T-helper 2 cell (primary cell): ENCODE data around the gene STX10.

Source experiments
- DNase-seq, 5 experiments: peaks; one replicate each; pipeline versions ENCODE4 v3.0.0 to v3.0.0-alpha.2; 2012 to 2022

Gene STX10

GRCh38 chr19:13119627-13120026 is 30.5 kb downstream of the STX10 start:
- no peak for DNase-seq

DNA sequence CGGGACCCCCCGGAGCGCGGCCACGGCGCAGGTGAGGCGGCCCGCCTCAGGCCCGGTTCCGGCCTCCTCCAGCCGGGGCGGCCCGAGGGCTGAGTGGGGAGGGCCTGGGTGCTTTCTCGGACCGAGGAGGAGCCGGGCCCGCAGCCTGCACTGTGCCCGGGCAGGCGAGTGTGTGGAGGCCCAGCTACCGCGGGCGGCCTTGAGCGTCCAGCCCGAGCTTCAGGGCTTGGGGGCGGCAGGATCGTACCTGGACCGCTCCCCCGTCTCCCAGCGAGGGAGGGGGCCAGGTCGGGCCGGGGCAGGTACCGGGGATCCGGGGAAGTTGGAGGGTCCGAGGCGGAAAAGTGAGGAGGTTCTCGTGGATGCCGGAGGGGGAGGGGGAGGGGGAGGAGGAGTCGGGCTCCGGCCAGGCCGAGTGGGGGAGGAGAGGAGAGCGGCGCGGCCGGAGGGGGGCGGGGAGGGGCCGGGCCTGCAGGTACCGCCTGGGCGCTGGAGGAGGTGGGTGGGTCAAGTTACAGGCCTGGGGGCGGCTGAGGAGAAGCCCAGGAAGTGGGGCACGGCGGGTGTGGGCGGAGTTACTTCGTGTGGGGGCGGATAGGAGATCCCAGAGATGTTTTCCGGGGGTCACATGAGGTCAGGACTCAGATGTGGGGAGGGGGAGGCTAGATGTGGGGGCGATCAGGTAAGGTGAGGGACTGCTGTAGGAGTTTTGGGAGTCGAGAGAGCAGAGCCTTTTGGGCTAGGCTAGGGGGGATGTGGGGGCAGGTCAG is 31.6 kb downstream of the STX10 start:
- DNase-seq: peak in 1 of 5 experiments; percentile 51

DNA sequence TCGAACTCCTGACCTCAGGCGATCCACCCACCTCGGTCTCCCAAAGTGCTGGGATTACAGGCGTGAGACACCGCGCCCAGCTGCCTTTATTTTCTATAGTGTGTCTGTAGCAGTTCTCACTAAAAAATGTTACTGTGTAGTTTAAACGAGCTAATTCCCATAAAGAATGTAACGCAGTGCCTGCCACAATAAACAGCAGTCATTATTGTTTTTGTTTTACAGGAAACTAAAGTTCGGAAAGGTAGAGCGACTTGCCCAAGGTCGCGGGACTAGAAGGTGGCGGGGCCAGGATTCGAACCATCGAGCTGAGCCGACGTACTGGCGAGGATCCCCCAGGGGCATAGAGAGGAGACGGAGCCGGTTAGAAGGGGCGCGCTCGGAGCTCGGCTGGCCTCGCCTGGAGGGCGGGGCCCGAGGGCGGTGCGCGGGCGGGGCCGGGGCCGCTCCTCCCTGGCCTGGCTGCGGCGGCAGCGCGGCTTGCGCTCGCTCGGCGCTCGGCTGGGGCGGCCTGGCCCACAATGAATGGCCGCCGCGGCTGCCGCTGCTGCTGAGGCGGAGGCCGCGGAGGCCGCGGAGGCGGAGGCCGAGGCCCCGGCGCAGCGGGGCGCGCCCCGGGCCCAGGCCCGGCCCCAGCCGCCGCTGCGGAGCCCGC is 32.3 kb downstream of the STX10 start, which contains the start of gene NACC1:
Gene NACC1, plus strand, starts transcription at position 493 of the 652 bp plus-strand sequence. CDS start 16,944 bp downstream, outside the sequence.
- DNase-seq: peak; percentile 80 to 94 (median 82)

DNA sequence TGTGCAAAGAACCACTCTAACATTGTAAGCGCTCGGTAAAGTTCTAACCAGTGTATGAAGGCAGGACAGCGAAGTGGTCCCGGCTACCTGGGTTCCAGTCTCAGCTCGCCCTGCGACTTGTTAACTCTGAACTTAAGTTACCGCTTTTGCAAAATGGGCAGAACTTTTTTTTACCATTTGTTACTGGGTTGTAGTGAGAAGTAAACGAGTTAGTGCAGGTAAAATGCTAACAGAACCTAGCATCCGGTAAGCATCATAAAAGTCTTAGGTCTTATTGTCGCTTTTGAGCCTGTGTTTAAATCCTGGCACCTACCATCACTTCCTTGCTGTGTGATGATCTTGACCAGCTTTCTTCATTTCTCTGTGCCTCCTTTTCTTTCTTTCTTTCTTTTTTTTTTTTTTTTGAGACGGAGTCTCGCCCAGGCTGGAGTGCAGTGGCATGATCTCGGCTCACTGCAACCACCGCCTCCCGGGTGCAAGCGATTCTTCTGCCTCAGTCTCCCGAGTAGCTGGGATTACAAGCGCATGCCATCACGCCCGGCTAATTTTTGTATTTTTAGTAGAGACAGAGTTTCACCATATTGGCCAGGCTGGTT is 32.9 kb downstream of the STX10 start:
- DNase-seq: peak in 2 of 5 experiments; percentile 30 to 51

DNA sequence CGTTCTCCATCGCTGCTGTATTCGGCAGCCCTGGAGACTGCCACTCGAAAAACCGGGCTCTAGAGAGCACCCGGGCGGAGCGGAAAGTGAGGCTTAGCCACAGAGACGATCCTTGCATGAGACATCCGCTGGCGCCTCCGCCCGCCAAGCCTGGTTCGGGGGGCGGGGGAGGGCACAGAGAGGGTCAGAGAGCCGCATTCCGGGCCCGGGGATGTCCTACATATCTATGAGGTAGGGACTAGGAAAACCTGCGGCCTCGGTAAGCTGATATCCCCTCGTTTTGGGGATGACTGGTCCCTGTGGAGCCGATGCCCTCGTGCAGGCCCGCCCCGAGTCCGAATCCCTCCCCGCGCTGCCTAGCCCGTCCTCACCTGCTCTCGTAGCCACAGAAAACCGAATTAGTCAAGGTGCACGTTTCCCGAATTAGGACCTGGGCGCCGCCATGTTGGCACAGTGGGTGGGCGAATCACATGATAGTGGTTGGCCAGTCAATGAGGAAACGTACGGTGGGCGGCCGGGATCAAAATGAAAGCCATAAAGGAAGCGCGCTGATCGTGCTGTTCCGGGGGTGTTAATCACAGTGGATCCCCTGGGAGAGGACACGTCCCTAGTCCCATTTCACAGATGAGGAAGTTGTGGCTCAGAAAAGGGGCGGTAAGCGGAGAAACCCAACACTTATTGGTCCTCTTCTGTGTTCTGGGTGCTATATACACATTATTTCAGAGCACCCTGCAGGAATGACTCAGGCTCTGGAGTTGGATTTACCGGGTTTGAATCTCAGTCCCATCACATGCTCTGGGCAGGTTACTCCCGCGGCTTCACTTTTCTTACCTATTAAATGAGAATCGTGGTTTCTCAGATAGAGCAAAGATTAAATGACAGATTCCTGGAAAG is 33.6 kb downstream of the STX10 start, which contains the start of gene TRMT1:
Gene TRMT1, minus strand, starts transcription at position 459 of the 894 bp plus-strand sequence. Its CDS starts 341 bp downstream, at position 118.
- peak; percentile 74 to 92 (median 84) for DNase-seq

GRCh38 chr19:13115936-13116281 is 34.3 kb downstream of the STX10 start:
- DNase-seq: no peak

DNA sequence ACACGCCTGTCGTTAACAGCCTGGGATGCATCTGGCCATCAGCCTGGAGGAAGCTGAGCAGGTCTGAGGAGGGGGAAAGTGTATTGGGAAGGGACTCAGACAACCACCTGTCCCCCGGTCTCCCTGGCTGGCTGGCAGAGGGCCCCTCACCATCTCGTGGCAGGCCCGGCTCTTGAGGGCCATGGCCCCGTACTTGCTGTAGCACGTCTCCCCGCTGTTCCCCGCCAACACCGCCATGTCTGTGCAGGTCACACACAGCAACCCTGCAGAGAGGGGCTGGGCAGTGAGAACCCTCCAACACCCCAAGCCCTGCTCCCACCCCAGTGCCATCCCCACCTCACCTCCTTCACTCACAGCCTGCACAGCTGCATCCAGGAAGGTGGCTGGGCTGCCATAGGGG is 37.6 kb downstream of the STX10 start:
- DNase-seq: no peak

DNA sequence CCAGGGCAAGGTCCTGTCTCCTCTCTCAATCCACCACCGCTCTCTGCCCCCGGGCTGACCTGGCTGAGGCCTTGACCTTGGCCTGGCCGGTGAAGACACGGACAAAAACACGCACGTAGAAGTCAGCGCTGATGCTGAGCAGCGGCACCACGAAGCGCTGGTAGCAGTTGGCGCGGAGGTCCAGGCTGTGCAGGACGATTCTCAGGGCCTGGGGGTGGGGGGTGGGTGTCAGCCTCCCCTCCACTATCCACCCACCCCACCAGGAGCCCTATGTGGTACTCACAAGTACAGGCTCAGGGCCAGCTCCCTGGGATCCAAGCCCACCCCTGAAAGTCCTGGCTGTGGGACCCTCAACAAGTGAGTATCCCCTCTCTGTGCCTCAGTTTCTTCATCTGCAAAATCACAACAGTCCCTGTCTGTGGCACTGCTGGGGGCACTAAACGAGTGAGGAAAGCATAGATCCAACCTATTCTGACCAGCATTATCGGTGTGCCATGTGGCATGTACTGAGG is 40.0 kb downstream of the STX10 start:
- no peak for DNase-seq

GRCh38 chr19:13109361-13110098 is 40.6 kb downstream of the STX10 start:
- no peak for DNase-seq

DNA sequence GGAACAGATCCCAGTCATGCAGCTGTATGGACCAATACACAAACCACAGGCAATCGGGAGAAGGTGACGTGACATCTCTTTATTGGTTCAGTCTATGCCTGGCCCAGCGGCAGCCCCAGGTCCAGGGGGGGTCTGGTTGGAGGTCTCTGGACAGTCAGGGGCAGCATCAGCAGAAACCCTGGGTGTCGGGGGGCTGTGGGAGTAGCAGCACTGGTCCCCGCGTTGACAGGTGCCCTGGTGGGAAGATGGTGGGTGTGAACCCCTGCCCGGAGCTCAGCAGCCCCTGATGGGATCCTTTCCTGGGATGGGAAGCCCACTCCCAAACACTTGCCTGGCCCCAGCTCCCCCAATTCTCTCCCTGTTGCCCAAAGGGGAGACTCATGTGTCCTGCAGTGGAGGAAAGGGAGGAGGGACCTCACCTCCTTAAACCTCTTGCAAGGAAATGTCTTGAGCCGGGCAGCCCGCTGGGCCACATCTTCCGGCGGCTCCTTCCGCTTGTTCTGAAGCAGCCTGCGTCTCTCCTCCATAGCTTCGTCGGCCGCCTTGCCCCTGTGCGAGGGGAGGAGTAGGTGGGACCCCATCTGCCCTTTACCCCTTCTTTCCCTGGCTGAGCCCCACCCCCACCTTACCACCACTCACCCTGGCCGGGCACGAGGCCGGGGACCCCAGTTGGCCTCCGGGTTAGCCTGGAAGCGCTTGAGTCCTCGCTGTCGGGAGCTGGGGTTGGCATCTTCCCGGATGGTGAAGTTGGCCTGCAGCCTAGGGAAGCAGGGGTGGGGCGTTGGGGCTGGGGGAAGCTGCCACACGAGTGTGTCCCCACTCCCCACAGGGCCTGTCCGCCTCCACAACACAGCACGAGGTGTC is 45.1 kb downstream of the STX10 start:
- peak in 1 of 5 experiments; percentile 64 for DNase-seq

- DNase-seq: peak; percentile 45 to 71 (median 49)
Measured at GRCh38 chr19:13104360-13104847, 45.8 kb downstream of the STX10 start.

- no peak for DNase-seq
Measured at GRCh38 chr19:13103581-13104359, 46.4 kb downstream of the STX10 start.

DNA sequence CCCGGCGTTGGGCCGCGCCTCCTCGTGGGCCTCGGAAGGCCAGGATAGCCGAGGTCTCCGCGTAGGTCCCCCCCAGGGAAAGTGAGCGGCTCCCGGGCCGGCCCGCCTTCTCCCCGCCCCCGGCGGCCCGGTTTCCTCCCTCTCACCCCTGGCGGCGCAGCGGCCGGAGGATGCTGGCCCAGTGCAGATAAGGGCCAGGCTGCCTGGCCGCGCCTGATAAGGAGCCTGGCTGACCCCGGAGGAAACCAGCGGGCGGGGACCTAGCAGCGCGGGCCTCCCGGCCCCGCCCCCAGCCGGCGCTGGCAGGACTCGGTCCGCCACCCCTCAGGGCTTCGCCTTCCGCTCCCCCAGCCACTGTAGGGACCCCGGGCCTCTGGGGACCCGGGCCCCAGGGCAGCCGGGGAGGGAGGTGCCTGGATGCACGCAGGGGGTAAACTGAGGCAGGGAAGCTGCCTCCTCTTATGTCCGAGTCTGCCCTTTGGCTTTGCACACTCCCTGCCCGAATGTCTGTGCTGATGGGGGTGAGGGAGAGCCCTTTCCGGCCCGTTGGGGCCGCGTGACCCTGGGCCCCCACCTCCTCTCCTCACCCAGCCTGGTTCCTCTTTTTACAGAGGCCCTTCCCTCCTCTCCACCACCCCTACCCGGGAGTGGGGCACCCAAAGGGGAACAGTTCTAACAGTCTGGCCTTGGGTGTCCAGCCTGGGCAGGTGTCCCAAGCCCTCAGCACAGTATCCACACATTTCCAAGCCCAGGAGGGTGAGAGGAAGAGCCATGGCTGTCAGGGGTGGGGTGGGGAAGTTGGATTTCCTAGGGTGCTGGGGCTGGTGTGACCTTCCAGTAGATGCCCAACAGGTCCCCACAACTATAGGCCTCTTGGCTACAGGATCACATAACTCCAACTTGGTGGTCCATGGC is 47.3 kb downstream of the STX10 start, which contains the start of gene LYL1:
Gene LYL1, minus strand, starts transcription at position 193 of the 915 bp plus-strand sequence. CDS start 1,687 bp downstream, outside the sequence.
- DNase-seq: peak in 1 of 5 experiments; percentile 34

DNA sequence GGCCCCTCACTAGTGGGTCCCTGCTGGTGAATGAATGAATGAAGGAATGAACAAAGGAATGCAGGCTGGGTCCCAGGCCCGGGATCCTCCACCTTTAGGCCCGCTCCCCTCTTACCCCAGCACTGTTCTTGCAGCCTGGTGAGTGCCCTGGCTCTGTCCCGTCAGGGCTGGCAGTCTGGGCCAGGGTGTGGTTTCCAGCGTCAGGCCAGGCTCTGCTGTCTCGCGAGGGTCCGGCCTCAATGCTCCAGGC is 47.8 kb downstream of the STX10 start:
- DNase-seq: no peak

DNA sequence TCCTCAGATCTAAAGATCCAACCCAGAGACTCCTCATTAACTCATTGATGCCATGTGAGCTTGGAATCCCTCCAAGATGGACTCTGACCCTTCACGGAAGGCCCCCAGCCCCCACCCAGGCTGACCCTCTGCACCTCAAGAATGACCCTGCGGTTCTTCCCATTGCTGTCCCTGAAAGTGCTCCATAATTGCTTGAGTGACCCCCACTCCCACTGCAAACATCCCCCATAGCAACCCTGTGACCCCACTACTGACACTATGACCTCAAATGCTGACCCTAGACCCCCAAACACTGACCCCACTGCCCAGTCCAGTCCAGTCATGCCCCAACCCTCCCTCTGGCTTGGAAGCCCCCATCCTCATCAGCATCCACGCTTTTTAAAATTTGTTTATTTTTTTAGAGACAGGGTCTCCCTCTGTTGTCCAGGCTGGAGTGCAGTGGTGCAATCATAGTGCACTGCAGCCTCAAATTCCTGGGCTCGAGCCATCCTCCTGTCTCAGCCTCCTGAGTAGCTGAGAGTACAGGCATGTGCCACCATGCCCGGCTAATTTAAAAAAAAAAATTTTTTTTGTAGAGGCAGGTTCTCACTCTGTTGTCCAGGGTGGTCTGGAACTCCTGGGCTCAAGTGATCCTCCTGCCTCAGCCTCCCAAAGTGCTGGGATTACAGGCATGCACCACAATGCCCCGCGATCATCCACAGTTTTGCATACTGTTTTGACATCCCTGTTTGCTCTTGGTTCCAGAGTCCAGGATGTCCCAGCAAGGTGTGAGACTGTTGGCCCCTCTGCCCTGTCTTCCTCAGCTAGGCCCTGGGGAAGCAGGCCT is 48.4 kb downstream of the STX10 start:
- no peak for DNase-seq

GRCh38 chr19:13100841-13101589 is 49.2 kb downstream of the STX10 start:
- DNase-seq: no peak
